ENCODE measurements around the gene CAPZA3.
A peak's percentile ranks its signal among the peaks of the same experiment; 100 is the strongest.

CAPZA3 gene

DNA sequence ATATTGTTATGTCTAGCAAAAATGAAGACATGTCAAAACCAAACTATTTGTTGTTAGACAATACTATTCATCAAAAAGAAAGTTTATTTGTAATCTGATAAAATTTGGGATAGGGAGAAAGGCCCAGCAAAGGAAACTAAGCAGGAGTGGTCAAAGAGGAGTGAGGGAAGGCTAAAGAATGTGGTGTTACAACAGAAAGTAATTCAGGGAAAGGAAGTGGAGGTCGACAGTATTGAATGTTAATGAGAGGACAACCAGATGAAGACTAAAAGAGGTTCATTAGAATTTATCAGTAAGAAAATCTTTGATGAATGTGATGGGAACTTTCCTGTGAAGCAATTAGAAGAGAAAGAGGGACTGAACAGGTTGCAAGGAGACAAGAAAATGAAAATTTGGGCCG lies 34.0 kb upstream of the CAPZA3 start:
- DNase-seq (ENCODE audit: low read depth): no peak
- no peak overlapping the region for H3K4me3 ChIP-seq (ENCODE audit: low read depth, low read length)
- TF ChIP-seq, protein P1, sequence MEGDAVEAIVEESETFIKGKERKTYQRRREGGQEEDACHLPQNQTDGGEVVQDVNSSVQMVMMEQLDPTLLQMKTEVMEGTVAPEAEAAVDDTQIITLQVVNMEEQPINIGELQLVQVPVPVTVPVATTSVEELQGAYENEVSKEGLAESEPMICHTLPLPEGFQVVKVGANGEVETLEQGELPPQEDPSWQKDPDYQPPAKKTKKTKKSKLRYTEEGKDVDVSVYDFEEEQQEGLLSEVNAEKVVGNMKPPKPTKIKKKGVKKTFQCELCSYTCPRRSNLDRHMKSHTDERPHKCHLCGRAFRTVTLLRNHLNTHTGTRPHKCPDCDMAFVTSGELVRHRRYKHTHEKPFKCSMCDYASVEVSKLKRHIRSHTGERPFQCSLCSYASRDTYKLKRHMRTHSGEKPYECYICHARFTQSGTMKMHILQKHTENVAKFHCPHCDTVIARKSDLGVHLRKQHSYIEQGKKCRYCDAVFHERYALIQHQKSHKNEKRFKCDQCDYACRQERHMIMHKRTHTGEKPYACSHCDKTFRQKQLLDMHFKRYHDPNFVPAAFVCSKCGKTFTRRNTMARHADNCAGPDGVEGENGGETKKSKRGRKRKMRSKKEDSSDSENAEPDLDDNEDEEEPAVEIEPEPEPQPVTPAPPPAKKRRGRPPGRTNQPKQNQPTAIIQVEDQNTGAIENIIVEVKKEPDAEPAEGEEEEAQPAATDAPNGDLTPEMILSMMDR (conservative IDR thresholded peaks at IDR 0.05; ENCODE audit: low read depth, low read length): no peak

DNA sequence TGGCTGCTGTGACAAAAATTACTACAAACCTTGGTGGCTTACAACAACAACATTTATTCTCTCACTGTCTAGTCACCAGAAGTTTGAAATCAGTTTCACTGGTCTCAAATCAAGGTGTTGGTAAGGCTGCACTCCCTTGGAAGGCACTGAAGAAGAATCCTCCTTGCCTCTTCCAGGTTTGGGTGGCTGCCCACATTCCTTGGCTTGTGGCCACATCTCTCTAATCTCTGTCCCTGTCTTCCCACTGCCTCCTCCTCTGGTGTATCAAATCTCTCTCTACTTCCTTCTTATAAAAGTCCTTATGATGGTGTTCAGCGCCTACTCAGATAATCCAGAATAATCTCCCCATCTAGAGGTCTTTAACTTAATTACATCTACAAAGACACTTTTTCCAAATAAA lies 31.1 kb upstream of the CAPZA3 start:
- H3K4me3 ChIP-seq (ENCODE audit: low read depth, low read length): no peak overlapping the region
- no peak for DNase-seq (ENCODE audit: low read depth)
- TF ChIP-seq, protein P1 (conservative IDR thresholded peaks at IDR 0.05; ENCODE audit: low read depth, low read length): peak; percentile 4

DNA sequence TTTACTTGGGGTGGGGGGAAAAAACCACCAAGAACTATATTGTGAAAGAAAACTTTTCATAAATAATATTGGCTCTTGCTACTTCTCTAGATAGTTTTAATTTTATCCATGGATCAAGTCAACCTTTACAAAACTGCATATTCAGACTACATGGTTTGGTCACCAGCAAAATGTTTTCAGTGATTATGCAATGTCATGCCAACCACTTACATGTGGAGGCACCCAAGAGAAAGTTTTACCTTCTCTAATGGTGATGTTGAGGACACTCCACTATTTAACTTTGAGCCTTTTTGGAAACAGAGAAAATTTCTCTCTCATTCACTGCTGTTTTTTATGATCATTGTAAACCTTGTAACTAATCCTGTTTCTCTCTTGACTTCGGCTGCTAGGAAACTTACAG lies 21.7 kb upstream of the CAPZA3 start:
- DNase-seq (ENCODE audit: low read depth): no peak

DNA sequence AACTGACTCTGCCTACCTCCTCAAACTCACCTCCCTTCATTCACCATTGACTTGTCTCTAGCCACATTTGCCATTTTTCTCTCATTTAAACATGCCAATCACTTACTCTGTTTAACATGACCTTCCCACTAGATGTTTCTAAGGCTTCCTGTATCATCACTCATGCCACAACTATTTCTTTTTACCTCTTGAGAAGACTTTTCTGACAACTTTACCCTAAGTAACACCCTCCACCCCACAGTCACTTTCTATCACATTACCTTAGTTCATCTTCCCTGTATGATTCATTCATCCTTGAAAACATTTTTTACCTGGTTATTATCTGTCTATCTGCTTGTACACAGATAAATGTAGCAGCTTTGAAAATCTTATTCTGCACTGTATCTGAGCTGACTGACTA lies 19.5 kb upstream of the CAPZA3 start:
- no peak for DNase-seq (ENCODE audit: low read depth)
- H3K4me3 ChIP-seq (ENCODE audit: low read depth, low read length): no peak overlapping the region
- TF ChIP-seq, protein P1 (conservative IDR thresholded peaks at IDR 0.05; ENCODE audit: low read depth, low read length): no peak

More for the DNA sequence above, 21.7 kb upstream of the CAPZA3 start:
- TF ChIP-seq, protein P1 (conservative IDR thresholded peaks at IDR 0.05; ENCODE audit: low read depth, low read length): no peak
- no peak overlapping the region for H3K4me3 ChIP-seq (ENCODE audit: low read depth, low read length)

DNA sequence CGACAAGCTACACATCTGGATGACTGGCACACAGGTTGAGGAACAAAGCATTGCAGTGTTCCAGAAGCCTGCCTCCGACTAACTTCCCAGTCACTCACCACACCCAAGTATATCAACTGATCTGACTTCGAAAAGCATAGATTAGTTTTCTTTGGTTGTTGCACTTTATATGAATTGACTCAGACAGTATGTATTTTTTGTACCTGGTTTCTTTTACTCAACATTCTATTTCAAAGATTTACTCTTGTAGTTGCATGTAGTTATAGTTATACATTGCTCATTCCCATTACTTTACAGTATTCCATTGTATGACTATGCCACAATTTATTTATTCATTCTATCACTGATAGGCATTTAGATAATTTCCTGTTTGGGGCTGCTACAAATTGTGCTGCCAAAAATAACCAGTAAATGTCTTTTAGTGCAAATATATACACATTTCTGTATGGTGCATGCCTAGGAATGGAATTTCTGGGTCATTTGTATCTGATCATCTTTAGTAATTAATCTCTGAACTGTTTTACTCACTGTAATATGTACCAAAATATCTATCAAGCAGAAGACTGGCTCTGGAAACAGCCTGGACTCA lies 17.9 kb upstream of the CAPZA3 start:
- DNase-seq (ENCODE audit: low read depth): no peak
- no peak overlapping the region for H3K4me3 ChIP-seq (ENCODE audit: low read depth, low read length)
- TF ChIP-seq, protein P1 (conservative IDR thresholded peaks at IDR 0.05; ENCODE audit: low read depth, low read length): no peak

DNA sequence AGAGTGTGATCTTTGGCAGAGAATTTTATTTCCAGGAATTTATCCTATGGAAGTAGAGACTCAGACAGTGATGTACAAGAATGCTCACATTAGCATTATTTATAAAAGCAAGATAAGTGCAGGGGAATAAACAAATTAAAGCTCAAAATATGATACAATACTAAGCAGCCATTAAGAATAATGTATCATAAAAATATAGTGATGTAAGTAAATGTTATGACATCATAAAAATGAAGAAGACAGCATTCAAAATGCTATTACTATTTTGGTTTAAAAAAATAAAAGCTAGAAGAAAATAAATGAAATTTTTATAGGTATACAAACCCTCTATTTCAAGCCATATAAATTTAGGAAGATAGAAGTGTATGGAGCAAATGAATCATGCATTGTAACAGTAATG lies 17.2 kb upstream of the CAPZA3 start:
- TF ChIP-seq, protein P1 (conservative IDR thresholded peaks at IDR 0.05; ENCODE audit: low read depth, low read length): no peak
- no peak for DNase-seq (ENCODE audit: low read depth)
- H3K4me3 ChIP-seq (ENCODE audit: low read depth, low read length): no peak overlapping the region

DNA sequence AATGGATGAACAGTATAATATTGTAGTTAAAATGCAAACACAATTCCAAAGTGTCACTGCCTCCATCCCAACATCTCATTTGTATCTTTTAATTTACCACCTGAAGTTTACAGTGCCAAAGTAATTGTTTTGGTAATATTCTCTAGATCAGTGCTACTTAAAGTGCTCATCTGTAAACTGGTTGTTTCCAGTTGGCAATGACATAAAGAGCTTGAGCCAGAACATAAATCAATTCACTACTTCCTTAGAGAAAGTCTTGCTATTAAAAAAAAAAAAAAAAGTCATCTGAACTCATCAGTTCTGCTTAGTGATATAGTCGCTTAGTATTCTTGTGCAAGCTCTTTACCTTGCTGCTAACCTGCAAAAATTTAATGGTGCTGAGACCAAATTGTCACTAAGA lies 16.5 kb upstream of the CAPZA3 start:
- DNase-seq (ENCODE audit: low read depth): no peak
- no peak overlapping the region for H3K4me3 ChIP-seq (ENCODE audit: low read depth, low read length)
- TF ChIP-seq, protein P1 (conservative IDR thresholded peaks at IDR 0.05; ENCODE audit: low read depth, low read length): no peak
